HUES6 (cell line): ENCODE results near the gene ACSL3.

Experiments used
- H3K27ac ChIP-seq: 2 replicates; pipeline ENCODE4 v1.7.0; 2013; ENCODE audit warnings: low read depth, mild to moderate bottlenecking, low read length, inconsistent platforms
- H3K27me3 ChIP-seq: 2 replicates; pipeline ENCODE4 v1.6.1; 2013; ENCODE audit warnings: low read length; ENCODE audit not compliant: control insufficient read depth, insufficient read depth
- H3K36me3 ChIP-seq: 2 replicates; pipeline ENCODE4 v1.6.1; 2013; ENCODE audit warnings: low read length; ENCODE audit not compliant: control insufficient read depth, insufficient read depth
- H3K4me1 ChIP-seq: 2 replicates; pipeline ENCODE4 v1.6.1; 2013; ENCODE audit warnings: low read length; ENCODE audit not compliant: control insufficient read depth, insufficient read depth
- H3K4me3 ChIP-seq: 2 replicates; pipeline ENCODE4 v1.5.1; 2013; ENCODE audit warnings: low read depth, low read length
- H3K9ac ChIP-seq: one replicate; pipeline ENCODE4 v1.6.1; 2013; ENCODE audit warnings: mild to moderate bottlenecking, low read length
- H3K9me3 ChIP-seq: 2 replicates; pipeline ENCODE4 v1.6.1; 2013; ENCODE audit warnings: low read depth, low read length; ENCODE audit not compliant: control insufficient read depth, insufficient read depth

Gene ACSL3

GRCh38 chr2:222931659-222932058, 70.8 kb downstream of the ACSL3 start:
- Histone ChIP-seq H3K4me1 (no peaks in the 10 kb centered on the region), H3K27me3 (no peaks in the 10 kb centered on the region), H3K4me3 (no peak overlapping the region), H3K9me3 (0 out of 2 replicates have a peak, but pooled peaks cover under 1% of the 10 kb centered on the region), H3K9ac (no peak overlapping the region), H3K27ac (no peak overlapping the region), H3K36me3 (peaks cover 83% of the 10 kb centered on the region)

DNA sequence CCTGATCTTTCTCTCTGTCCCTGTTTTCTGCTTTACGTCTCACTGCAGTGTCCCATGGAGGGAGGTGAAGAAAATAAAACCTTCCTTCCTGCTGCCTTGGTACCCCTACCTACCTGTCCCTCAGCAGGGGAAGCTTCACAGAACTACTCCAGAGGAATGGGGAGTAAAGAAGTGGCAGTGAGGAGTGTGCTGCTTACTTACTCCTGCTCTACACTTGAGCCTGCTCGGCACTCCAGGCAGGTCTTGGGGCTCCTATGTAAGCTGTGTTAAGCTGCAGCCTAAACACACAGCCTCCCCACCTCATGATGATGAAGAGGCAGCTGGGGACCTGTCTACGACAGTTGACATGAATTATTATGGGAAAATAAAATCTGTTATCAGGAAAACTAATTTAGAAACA, 72.6 kb downstream of the ACSL3 start:
- peaks cover 16% of the 10 kb centered on the region; the same call in 1 of the 2 replicates for H3K9me3 ChIP-seq
- peaks cover 85% of the 10 kb centered on the region for H3K36me3 ChIP-seq
- no peak overlapping the region for H3K27ac ChIP-seq
- no peak overlapping the region for H3K9ac ChIP-seq
- H3K4me3 ChIP-seq = no peak overlapping the region
- no peaks in the 10 kb centered on the region for H3K4me1 ChIP-seq
- no peaks in the 10 kb centered on the region for H3K27me3 ChIP-seq

- H3K4me1 ChIP-seq = peaks cover 4% of the 10 kb centered on the region; the same call in 1 of the 2 replicates
- H3K9me3 ChIP-seq = peaks cover 21% of the 10 kb centered on the region; the same call in 1 of the 2 replicates
- no peak overlapping the region for H3K4me3 ChIP-seq
- no peak overlapping the region for H3K27ac ChIP-seq
- H3K27me3 ChIP-seq = no peaks in the 10 kb centered on the region
- H3K9ac ChIP-seq = no peak overlapping the region
- H3K36me3 ChIP-seq = peaks cover 80% of the 10 kb centered on the region
Measured at GRCh38 chr2:222935688-222936298, 75.0 kb downstream of the ACSL3 start.

DNA sequence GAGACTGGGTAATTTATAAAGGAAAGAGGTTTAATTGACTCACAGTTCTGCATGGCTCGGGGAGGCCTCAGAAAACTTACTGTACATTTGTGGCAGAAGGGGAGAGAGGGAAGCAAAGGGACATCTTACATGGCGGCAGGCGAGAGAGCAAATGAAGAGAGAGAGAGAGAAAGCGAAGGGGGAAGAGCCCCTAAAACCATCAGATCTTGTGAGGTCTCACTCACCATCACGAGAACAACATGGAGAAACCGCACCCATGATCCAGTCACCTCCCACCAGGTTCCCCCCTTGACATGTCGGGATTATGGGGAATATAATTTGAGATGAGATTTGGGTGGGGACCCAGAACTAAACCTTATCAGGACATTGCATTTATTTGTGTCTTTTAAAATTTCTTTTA, 75.9 kb downstream of the ACSL3 start:
- Histone ChIP-seq H3K27ac (no peak overlapping the region), H3K27me3 (no peaks in the 10 kb centered on the region), H3K36me3 (peaks cover 76% of the 10 kb centered on the region), H3K4me3 (no peak overlapping the region), H3K4me1 (peaks cover 4% of the 10 kb centered on the region; the same call in 1 of the 2 replicates), H3K9me3 (peaks cover 21% of the 10 kb centered on the region; the same call in 1 of the 2 replicates), H3K9ac (no peak overlapping the region)

DNA sequence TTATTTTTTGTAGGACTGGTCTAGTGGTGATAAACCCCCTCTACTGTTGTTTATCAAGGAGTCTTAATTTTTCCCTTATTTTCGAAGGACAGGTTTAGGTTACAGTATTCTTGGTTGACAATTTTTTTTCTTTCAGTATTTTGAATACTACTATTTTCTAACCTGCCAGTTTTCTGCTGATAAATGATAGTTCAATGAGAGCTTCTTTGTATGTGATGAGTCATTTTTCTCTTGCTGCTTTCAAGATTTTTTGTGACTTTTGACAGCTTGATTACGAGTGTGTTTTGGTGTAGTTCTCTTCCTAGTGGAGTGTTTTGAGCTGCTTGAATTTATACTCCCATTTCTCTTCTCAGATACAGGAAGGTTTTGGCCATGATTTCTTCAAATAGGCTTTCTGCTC, 77.5 kb downstream of the ACSL3 start:
- no peak overlapping the region for H3K27ac ChIP-seq
- peaks cover 4% of the 10 kb centered on the region; the same call in 1 of the 2 replicates for H3K4me1 ChIP-seq
- peaks cover 66% of the 10 kb centered on the region for H3K36me3 ChIP-seq

DNA sequence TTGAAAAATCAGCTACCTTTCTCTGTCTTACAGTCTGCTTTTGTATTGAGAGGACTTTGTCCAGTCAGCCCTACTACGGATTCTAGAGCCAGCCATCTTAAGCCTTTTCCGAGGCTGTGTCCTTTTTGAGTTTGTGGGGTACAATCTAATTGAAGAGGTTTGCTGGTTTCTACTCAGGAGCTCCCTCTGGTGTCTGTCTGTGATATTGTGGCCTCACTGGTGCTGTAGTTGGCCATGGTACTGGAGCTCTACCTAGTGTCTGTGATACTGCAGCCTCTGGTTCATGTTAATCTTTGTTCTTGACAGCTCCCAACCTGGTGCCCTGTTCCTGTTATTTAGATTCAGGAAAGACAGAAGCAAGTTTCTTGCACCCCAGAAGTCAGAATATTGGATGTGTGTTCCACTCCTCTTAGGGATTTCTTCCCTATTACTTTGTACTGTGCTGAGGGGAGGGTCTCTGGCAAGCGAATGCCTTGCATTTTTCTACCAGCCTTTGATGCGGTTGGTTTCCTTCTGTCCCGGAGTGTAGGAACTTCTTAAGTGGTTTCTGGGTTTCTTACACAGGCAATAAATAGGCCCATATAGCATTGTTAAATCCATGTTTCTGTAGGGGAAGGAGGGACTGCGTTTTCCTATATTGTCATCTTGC, 78.5 kb downstream of the ACSL3 start:
- peaks cover 56% of the 10 kb centered on the region for H3K36me3 ChIP-seq
- no peak overlapping the region for H3K9ac ChIP-seq

More for the DNA sequence above, 77.5 kb downstream of the ACSL3 start:
- Histone ChIP-seq H3K9me3 (peaks cover 21% of the 10 kb centered on the region; the same call in 1 of the 2 replicates), H3K4me3 (no peak overlapping the region), H3K27me3 (no peaks in the 10 kb centered on the region), H3K9ac (no peak overlapping the region)

DNA sequence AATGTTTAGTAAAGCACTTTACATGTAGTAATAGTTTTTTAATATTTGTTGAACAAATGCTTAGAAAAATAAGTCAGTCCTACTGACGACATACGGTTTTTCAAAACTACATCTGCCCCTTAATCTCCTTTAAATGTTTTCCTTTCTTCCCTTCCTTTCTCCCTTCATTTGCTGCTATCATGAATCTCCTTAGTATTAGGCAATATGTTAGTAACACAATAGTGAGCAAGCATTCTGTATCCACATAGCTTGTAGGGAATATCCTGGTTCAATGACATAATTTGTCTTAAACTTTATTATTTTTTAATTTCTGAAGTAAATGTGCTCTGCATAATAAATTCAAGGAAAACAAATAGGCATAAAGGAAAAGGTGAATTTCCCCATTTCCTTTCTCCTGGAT, 79.1 kb downstream of the ACSL3 start:
- Histone ChIP-seq H3K27me3 (no peaks in the 10 kb centered on the region), H3K4me3 (no peak overlapping the region), H3K36me3 (peaks cover 50% of the 10 kb centered on the region), H3K4me1 (peaks cover 15% of the 10 kb centered on the region; the same call in 1 of the 2 replicates), H3K9ac (no peak overlapping the region), H3K27ac (no peak overlapping the region), H3K9me3 (peaks cover 21% of the 10 kb centered on the region; the same call in 1 of the 2 replicates)

More for the DNA sequence above, 78.5 kb downstream of the ACSL3 start:
- H3K4me1 ChIP-seq = peaks cover 11% of the 10 kb centered on the region; the same call in 1 of the 2 replicates
- no peak overlapping the region for H3K4me3 ChIP-seq
- no peak overlapping the region for H3K27ac ChIP-seq
- H3K9me3 ChIP-seq = peaks cover 21% of the 10 kb centered on the region; the same call in 1 of the 2 replicates
- no peaks in the 10 kb centered on the region for H3K27me3 ChIP-seq

DNA sequence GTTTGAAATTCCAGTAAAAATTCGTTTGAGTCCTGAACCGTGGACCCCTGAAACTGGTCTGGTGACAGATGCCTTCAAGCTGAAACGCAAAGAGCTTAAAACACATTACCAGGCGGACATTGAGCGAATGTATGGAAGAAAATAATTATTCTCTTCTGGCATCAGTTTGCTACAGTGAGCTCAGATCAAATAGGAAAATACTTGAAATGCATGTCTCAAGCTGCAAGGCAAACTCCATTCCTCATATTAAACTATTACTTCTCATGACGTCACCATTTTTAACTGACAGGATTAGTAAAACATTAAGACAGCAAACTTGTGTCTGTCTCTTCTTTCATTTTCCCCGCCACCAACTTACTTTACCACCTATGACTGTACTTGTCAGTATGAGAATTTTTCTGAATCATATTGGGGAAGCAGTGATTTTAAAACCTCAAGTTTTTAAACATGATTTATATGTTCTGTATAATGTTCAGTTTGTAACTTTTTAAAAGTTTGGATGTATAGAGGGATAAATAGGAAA, 80.7 kb downstream of the ACSL3 start:
- Histone ChIP-seq H3K4me3 (no peak overlapping the region), H3K27ac (no peak overlapping the region), H3K36me3 (peaks cover 36% of the 10 kb centered on the region)

GRCh38 chr2:222942561-222942960, 81.7 kb downstream of the ACSL3 start:
- H3K4me1 ChIP-seq = peaks cover 17% of the 10 kb centered on the region; the same call in 1 of the 2 replicates
- no peak overlapping the region for H3K4me3 ChIP-seq
- peaks cover 26% of the 10 kb centered on the region for H3K36me3 ChIP-seq
- peaks cover 14% of the 10 kb centered on the region; the same call in 1 of the 2 replicates for H3K9me3 ChIP-seq
- no peak overlapping the region for H3K9ac ChIP-seq
- no peaks in the 10 kb centered on the region for H3K27me3 ChIP-seq
- no peak overlapping the region for H3K27ac ChIP-seq

More for the DNA sequence above, 80.7 kb downstream of the ACSL3 start:
- peaks cover 21% of the 10 kb centered on the region; the same call in 1 of the 2 replicates for H3K9me3 ChIP-seq
- no peak overlapping the region for H3K9ac ChIP-seq
- H3K4me1 ChIP-seq = peaks cover 17% of the 10 kb centered on the region; the same call in 1 of the 2 replicates
- no peaks in the 10 kb centered on the region for H3K27me3 ChIP-seq

- peaks cover 23% of the 10 kb centered on the region for H3K36me3 ChIP-seq
- peaks cover 10% of the 10 kb centered on the region; the same call in 1 of the 2 replicates for H3K9me3 ChIP-seq
- H3K27ac ChIP-seq = no peak overlapping the region
- no peak overlapping the region for H3K4me3 ChIP-seq
- H3K9ac ChIP-seq = no peak overlapping the region
- peaks cover 17% of the 10 kb centered on the region; the same call in 1 of the 2 replicates for H3K4me1 ChIP-seq
- H3K27me3 ChIP-seq = no peaks in the 10 kb centered on the region
Measured at GRCh38 chr2:222942977-222943376, 82.1 kb downstream of the ACSL3 start.

- H3K9ac ChIP-seq = no peak overlapping the region
- peaks cover 1% of the 10 kb centered on the region; the same call in 1 of the 2 replicates for H3K9me3 ChIP-seq
- H3K27ac ChIP-seq = no peak overlapping the region
- no peaks in the 10 kb centered on the region for H3K27me3 ChIP-seq
- peaks cover 17% of the 10 kb centered on the region for H3K36me3 ChIP-seq
- H3K4me1 ChIP-seq = peaks cover 17% of the 10 kb centered on the region; the same call in 1 of the 2 replicates
- no peak overlapping the region for H3K4me3 ChIP-seq
Measured at GRCh38 chr2:222943820-222944219, 83.0 kb downstream of the ACSL3 start.
